Measurements from ENCODE around the gene CBLL1.

Gene CBLL1

DNA sequence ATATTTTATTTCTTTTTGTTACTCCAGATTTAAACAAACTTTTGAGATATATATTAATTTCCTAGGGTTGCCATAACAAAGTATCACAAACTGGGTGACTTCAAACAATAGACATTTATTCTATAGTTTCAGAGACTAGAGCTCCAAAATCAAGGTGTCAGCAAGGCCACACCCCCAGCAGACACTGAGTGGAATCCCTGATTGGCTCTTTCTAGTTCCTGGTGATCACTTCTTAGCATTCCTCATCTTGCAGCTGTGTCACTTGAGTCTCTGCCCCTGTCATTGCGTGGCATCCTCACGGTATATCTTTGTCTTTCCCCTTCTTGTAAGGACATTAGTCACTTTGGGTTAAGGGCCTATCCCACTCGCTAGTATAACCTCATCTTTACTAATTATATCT is 66.7 kb downstream of the CBLL1 start:
- no peak for DNase-seq (ENCODE audit: low read depth in 2 of 2)
